K562 (cell line): Measurements from ENCODE around the gene CCND3. TPM values are rescaled to one million over a fixed set of nuclear protein-coding genes. Genes with fewer than 3 reads are reported as not detected.
A peak's percentile ranks its signal among the peaks of the same experiment; 100 is the strongest.

Experiments
- ARHGAP35 ChIP-seq: fragments of 450-650 bp; IDR thresholded peaks from 2 replicates; pipeline ENCODE4 v1.6.1; 2018; ENCODE audit not compliant: partially characterized antibody
- BHLHE40 ChIP-seq: IDR thresholded peaks from 2 replicates; pipeline ENCODE4 v1.6.1; 2011; ENCODE audit warnings: low read length, improper control_type of control experiment
- BRF1 ChIP-seq: IDR thresholded peaks from 3 replicates; pipeline ENCODE4 v1.6.1; 2011; ENCODE audit warnings: borderline replicate concordance, mild to moderate bottlenecking; ENCODE audit not compliant: insufficient read length; ENCODE audit errors: extremely low read depth
- BRF2 ChIP-seq: IDR thresholded peaks from 3 replicates; pipeline ENCODE4 v1.6.1; 2011; ENCODE audit warnings: borderline replicate concordance, mild to moderate bottlenecking; ENCODE audit not compliant: insufficient read length, insufficient read depth
- CREM ChIP-seq: IDR thresholded peaks from 2 replicates; pipeline ENCODE4 v1.6.1; 2014; ENCODE audit warnings: antibody characterized with exemption, low read depth
- ELF1 ChIP-seq: fragments of 200-800 bp; sonication (Bioruptor generic); IDR thresholded peaks from 2 replicates; pipeline ENCODE4 v1.6.1; 2016; ENCODE audit warnings: missing genetic modification characterization, missing compliant biosample characterization
- EP400 ChIP-seq: fragments of 450-650 bp; IDR thresholded peaks from 2 replicates; pipeline ENCODE4 v1.6.1; 2017; ENCODE audit warnings: antibody characterized with exemption, mild to moderate bottlenecking, moderate library complexity
- KDM1A ChIP-seq, 2 experiments: fragments of 450-650 bp; IDR thresholded peaks; 2 replicates each; pipeline ENCODE4 v1.6.1; 2016; ENCODE audit warnings: mild to moderate bottlenecking in 2 of 2
- MLX ChIP-seq, 2 experiments: fragments of 450-650 bp in 1 of 2; sonication (generic) in 1 of 2; formaldehyde crosslinking; conservative IDR thresholded peaks; 2 replicates each; pipeline versions ENCODE4 v1.4.0 to v1.8.1; 2020 to 2022; ENCODE audit warnings: mild to moderate bottlenecking in 1 of 2, missing genetic modification reagents in 1 of 2
- PRDM10 ChIP-seq: fragments of 450-650 bp; IDR thresholded peaks from 2 replicates; pipeline ENCODE4 v1.6.1; 2018; ENCODE audit not compliant: partially characterized antibody
- RBM15 ChIP-seq: fragments of 200-400 bp; formaldehyde crosslinking; IDR thresholded peaks from 2 replicates; pipeline ENCODE4 v1.6.1; 2018; ENCODE audit warnings: mild to moderate bottlenecking, low read length, moderate library complexity; ENCODE audit not compliant: insufficient read depth
- SNAPC5 ChIP-seq: fragments of 250-450 bp; sonication (Bioruptor Pico); IDR thresholded peaks from 2 replicates; pipeline ENCODE4 v1.8.0; 2021; ENCODE audit warnings: moderate library complexity, mild to moderate bottlenecking, inconsistent platforms
- SNRNP70 ChIP-seq: fragments of 200-400 bp; formaldehyde crosslinking; optimal IDR thresholded peaks from 2 replicates; pipeline ENCODE3; 2017; ENCODE audit warnings: low read depth, low read length
- TCFL5 ChIP-seq: fragments of 250-450 bp; sonication (Bioruptor Pico); conservative IDR thresholded peaks from 2 replicates; pipeline ENCODE4 v1.6.1; 2021; ENCODE audit warnings: mild to moderate bottlenecking, moderate library complexity, matching md5 sums
- THRA ChIP-seq: fragments of 450-650 bp; IDR thresholded peaks from 2 replicates; pipeline ENCODE4 v1.6.1; 2017; ENCODE audit warnings: mild to moderate bottlenecking, moderate library complexity
- THRB ChIP-seq: fragments of 450-650 bp; formaldehyde crosslinking; conservative IDR thresholded peaks from 2 replicates; pipeline ENCODE4 v1.4.0; 2022; ENCODE audit warnings: mild to moderate bottlenecking, missing genetic modification characterization
- USF2 ChIP-seq: sonication (generic); formaldehyde crosslinking; IDR thresholded peaks from 2 replicates; pipeline ENCODE4 v1.5.0; 2020; ENCODE audit warnings: missing genetic modification reagents
- ZC3H8 ChIP-seq: fragments of 450-650 bp; IDR thresholded peaks from 2 replicates; pipeline ENCODE4 v1.6.1; 2017
- polyA plus RNA-seq, 8 experiments: library from polyadenylated mRNA; depleted of rRNA in 4 of 8; stranded (reverse) in 5 of 8; unstranded in 3 of 8; fragments of >200 nt; fragmentation: Nextera tagmentation in 2 of 8; fragmentation: Illumina TruSeq in 1 of 8; extraction: Ambion mirVana in 2 of 8; extraction: Trizol in 1 of 8; gene quantifications; 2 replicates each; pipeline versions ENCODE4 v1.2.1 to v1.2.3, GENCODE V29; 2011 to 2014; ENCODE audit warnings: inconsistent platforms in 1 of 8, missing spikeins in 1 of 8
- total RNA-seq, 7 experiments: library from RNA; depleted of rRNA in 6 of 7; stranded (reverse); fragments of >200 nt in 6 of 7; fragmentation: Illumina TruSeq in 2 of 7; extraction: Trizol in 2 of 7; gene quantifications; 2 replicates each; pipeline versions ENCODE4 v1.2.1 to v1.2.3, GENCODE V29; 2011 to 2021; ENCODE audit warnings: low replicate concordance in 1 of 7

Gene CCND3
- total and polyA plus RNA-seq, 9 of the 15 experiments (the other 6 are each of a cell fraction or from before 2014, with no cell fraction given): 21.5 to 204 (median 97.4) TPM

GRCh38 chr6:41939848-41940758 is 1.5 kb downstream of the CCND3 start (continued):
- TF ChIP-seq THRB (CRISPR knock-in tag): no peak
- TF ChIP-seq THRA: no peak
- no peak; the same call in 1 of the 2 replicates for TF ChIP-seq EP400
- peak; percentile 93 for TF ChIP-seq PRDM10
- no peak for TF ChIP-seq BRF2
- no peak for TF ChIP-seq USF2 (CRISPR knock-in tag)
- no peak for TF ChIP-seq RBM15
- TF ChIP-seq ZC3H8: no peak
- no peak for TF ChIP-seq SNAPC5
- no peak for TF ChIP-seq MLX (CRISPR knock-in tag; conservative IDR thresholded peaks at IDR 0.05)
- TF ChIP-seq SNRNP70: no peak
- no peak; a peak in 1 of 4 replicates for TF ChIP-seq KDM1A (IDR thresholded peaks at IDR 0.05)
- TF ChIP-seq ELF1 (tag): no peak
- no peak for TF ChIP-seq TCFL5 (CRISPR knock-in tag)
- no peak for TF ChIP-seq ARHGAP35
- peak; percentile 5; the same call in 1 of the 2 replicates for TF ChIP-seq BHLHE40
- TF ChIP-seq BRF1: no peak
- peak; percentile 1 for TF ChIP-seq CREM
